ENCODE results near the gene LUZP2.

LUZP2 gene

DNA sequence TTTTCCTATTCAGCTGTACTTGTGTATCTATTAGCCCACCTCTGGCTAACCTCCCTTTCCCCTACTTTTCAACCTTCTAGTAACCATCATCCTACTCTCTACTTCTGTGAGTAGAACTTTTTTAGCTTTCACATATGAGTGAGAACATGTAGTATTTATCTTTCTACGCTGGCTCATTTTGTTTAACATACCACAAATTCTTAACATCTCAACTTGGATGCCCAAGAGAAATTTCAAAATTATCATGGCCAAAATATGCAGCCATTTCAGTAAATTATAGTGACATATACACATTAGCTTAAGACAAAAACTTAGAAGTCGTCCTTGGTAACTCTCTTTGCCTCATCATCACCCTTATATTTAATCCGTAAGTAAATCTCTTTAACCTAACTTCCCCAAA lies 34.7 kb downstream of the LUZP2 start:
- no peak overlapping the region for H3K4me3 ChIP-seq (ENCODE audit: control insufficient read depth, low read depth, low read length)
- TF ChIP-seq CTCF (IDR thresholded peaks at IDR 0.05; ENCODE audit: control insufficient read depth, insufficient read depth, low read depth, low read length, missing control alignments): no peak
- DNase-seq (ENCODE audit: low read depth): no peak

GRCh38 chr11:24543771-24544170 lies 46.9 kb downstream of the LUZP2 start:
- H3K4me3 ChIP-seq (ENCODE audit: control insufficient read depth, low read depth, low read length): no peak overlapping the region
- TF ChIP-seq CTCF (IDR thresholded peaks at IDR 0.05; ENCODE audit: control insufficient read depth, insufficient read depth, low read depth, low read length, missing control alignments): no peak

DNA sequence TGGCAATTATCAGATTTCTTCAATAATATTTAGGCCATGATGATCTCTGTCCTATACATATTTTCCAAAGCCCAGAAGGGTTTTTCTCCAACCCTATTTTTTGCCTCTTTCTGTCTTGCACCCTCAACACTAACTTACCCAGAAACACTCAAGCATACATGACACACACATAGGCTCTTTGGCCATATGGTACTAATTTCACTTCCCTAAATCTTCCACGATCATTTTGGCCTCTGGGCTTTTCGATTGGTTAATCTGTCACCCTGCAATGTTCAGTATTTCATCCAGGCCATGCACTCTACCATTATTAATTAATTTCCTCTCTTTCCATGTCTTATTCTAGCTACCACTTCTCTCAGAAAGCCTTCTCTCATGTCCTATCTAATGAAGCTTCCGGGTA lies 59.8 kb downstream of the LUZP2 start:
- TF ChIP-seq CTCF (IDR thresholded peaks at IDR 0.05; ENCODE audit: control insufficient read depth, insufficient read depth, low read depth, low read length, missing control alignments): no peak
- no peak for DNase-seq (ENCODE audit: low read depth)
- no peak overlapping the region for H3K4me3 ChIP-seq (ENCODE audit: control insufficient read depth, low read depth, low read length)

More at GRCh38 chr11:24543771-24544170, 46.9 kb downstream of the LUZP2 start:
- no peak for DNase-seq (ENCODE audit: low read depth)

DNA sequence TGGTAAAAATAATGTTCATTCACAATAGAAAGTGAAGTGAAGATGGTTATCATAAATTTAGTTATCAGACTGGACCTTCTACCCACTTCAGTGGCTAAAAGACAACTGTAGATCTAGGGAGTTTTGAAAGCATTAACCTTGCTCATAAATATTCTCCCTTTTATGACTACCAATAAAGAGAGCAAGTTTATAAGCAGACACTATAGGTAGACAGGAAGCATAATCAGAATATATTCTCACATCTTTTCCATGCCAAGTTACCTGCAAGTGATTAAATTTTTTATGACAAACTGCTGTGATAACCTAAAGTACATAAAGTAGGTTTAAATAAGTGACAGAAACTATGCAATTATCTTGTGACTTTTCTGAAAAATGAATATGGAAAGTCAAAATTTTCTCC lies 62.5 kb downstream of the LUZP2 start:
- no peak overlapping the region for H3K4me3 ChIP-seq (ENCODE audit: control insufficient read depth, low read depth, low read length)
- DNase-seq (ENCODE audit: low read depth): no peak
- no peak for TF ChIP-seq CTCF (IDR thresholded peaks at IDR 0.05; ENCODE audit: control insufficient read depth, insufficient read depth, low read depth, low read length, missing control alignments)

DNA sequence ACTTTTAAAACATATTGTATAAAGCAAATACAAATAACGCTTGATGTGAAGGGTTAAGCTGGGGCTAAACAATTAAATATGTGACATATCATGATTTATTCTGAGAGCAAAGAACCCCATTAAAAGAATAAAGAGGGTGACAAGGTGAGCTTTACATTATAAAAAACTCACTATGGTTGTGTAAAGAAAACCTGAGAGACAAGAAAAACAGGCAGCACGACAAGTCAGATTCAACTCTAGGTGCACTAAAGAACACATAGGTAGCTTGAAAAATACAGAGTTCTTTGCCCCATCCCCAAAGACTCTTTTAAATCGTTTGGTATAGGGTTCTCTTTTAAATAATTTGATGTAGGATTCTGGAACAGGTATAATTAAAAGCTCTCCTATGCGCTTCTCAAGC lies 63.5 kb downstream of the LUZP2 start:
- TF ChIP-seq CTCF (IDR thresholded peaks at IDR 0.05; ENCODE audit: control insufficient read depth, insufficient read depth, low read depth, low read length, missing control alignments): no peak
- no peak overlapping the region for H3K4me3 ChIP-seq (ENCODE audit: control insufficient read depth, low read depth, low read length)
- DNase-seq (ENCODE audit: low read depth): no peak

DNA sequence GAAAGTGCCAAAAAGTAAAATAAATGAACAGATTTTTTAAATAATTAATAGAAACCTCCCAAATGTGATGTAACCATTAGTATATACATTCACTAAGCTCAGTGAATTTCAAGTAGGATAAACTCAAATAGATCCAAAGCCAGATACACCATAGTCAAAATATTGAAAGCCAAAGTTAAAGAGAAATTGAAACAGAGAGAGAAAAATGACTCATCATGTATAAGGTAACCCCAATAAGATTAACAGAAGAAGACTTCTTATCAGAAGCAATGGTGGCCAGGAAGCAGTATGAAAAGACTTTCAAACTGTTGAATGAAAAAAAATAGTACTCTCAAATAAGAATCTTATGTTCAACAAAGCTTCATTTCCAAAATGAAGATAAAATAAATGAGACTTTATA lies 70.5 kb downstream of the LUZP2 start:
- DNase-seq (ENCODE audit: low read depth): no peak
- no peak overlapping the region for H3K4me3 ChIP-seq (ENCODE audit: control insufficient read depth, low read depth, low read length)
- TF ChIP-seq CTCF (IDR thresholded peaks at IDR 0.05; ENCODE audit: control insufficient read depth, insufficient read depth, low read depth, low read length, missing control alignments): no peak

- no peak overlapping the region for H3K4me3 ChIP-seq (ENCODE audit: control insufficient read depth, low read depth, low read length)
- no peak for TF ChIP-seq CTCF (IDR thresholded peaks at IDR 0.05; ENCODE audit: control insufficient read depth, insufficient read depth, low read depth, low read length, missing control alignments)
- DNase-seq (ENCODE audit: low read depth): no peak
Measured at GRCh38 chr11:24572376-24572775, 75.5 kb downstream of the LUZP2 start.

All from AG09309 (cell line).